Measurements from ENCODE around the gene TMEM135. TPM values are rescaled to one million over a fixed set of nuclear protein-coding genes. Genes with fewer than 3 reads are reported as not detected.

TMEM135 gene
- total and polyA plus RNA-seq, 2 donors (not counting 1 experiment from before 2014, with no cell fraction given), result 2.7 to 19.5 TPM

GRCh38 chr11:87252869-87253268, 215.1 kb downstream of the TMEM135 start:
- Mint-ChIP-seq H3K4me1 (peaks cover 9% of the 10 kb centered on the region), H3K9me3 (ENCODE audit: insufficient read depth) (no peaks in the 10 kb centered on the region), H3K27ac (no peak overlapping the region), H3K27me3 (no peaks in the 10 kb centered on the region), H3K4me3 (no peak overlapping the region)
- no peak overlapping the region for H2AFZ ChIP-seq (ENCODE audit: insufficient read depth, low read depth, low read length, poor library complexity, severe bottlenecking)
- POLR2A ChIA-PET, result no interaction called here
- no peak for DNase-seq
- no peak overlapping the region for H3K9ac ChIP-seq (ENCODE audit: low read length)
- H3K79me2 ChIP-seq (ENCODE audit: control insufficient read depth, insufficient read depth, low read length), result no peaks in the 10 kb centered on the region
- intact Hi-C loops (cut with micrococcal nuclease), result no loop called here
- CTCF ChIA-PET, result no interaction called here
- no peak for ATAC-seq (ENCODE audit: low read depth)
- H3K4me1 ChIP-seq (ENCODE audit: control insufficient read depth in 2 of 2, insufficient read depth in 2 of 2, low read length in 2 of 2), result peaks cover 0 to 3% of the 10 kb centered on the region in 2 donors
- no peak for TF ChIP-seq EZH2 (IDR thresholded peaks at IDR 0.05; ENCODE audit: borderline replicate concordance, insufficient read depth, low read depth, low read length, poor library complexity, severe bottlenecking)
- no peak overlapping the region for H3K4me2 ChIP-seq (replicated peaks; ENCODE audit: low read depth, low read length, poor library complexity, severe bottlenecking)
- H3K4me3 ChIP-seq (ENCODE audit: control extremely low read depth in 1 of 5, extremely low read depth in 1 of 5, insufficient read depth in 1 of 5, low read depth in 2 of 5, low read length in 4 of 5), result no peak overlapping the region
- H3K27me3 ChIP-seq (replicated peaks in 1 of 4; ENCODE audit: control extremely low read depth in 1 of 4, control insufficient read depth in 3 of 4, insufficient read depth in 4 of 4, low read length in 3 of 4), result no peaks in the 10 kb centered on the region
- no peaks in the 10 kb centered on the region for H3K9me3 ChIP-seq (ENCODE audit: control extremely low read depth in 1 of 3, control insufficient read depth in 2 of 3, insufficient read depth in 1 of 3, low read length in 2 of 3)
- no peak overlapping the region for H3K27ac ChIP-seq (ENCODE audit: low read length in 2 of 2)
- H4K20me1 ChIP-seq (ENCODE audit: control insufficient read depth, insufficient read depth, low read length, poor library complexity, severe bottlenecking), result no peaks in the 10 kb centered on the region
- H3K36me3 ChIP-seq (replicated peaks in 1 of 2; ENCODE audit: control extremely low read depth in 1 of 2, control insufficient read depth in 1 of 2, extremely low read depth in 1 of 2, insufficient read depth in 2 of 2, low read length in 1 of 2), result no peaks in the 10 kb centered on the region

GRCh38 chr11:87254562-87254961, 216.8 kb downstream of the TMEM135 start:
- H3K27ac ChIP-seq (ENCODE audit: low read length in 2 of 2), result no peak overlapping the region
- Mint-ChIP-seq H3K4me3 (no peak overlapping the region), H3K9me3 (ENCODE audit: insufficient read depth) (no peaks in the 10 kb centered on the region), H3K27me3 (no peaks in the 10 kb centered on the region), H3K27ac (no peak overlapping the region), H3K4me1 (peaks cover 7% of the 10 kb centered on the region)
- ChIA-PET POLR2A (no interaction called here), CTCF (no interaction called here)
- no peaks in the 10 kb centered on the region for H4K20me1 ChIP-seq (ENCODE audit: control insufficient read depth, insufficient read depth, low read length, poor library complexity, severe bottlenecking)
- WGBS (ENCODE audit: insufficient coverage), result no CpG with 5 or more reads among the region's 2 CpGs
- no peak overlapping the region for H3K9ac ChIP-seq (ENCODE audit: low read length)
- H3K79me2 ChIP-seq (ENCODE audit: control insufficient read depth, insufficient read depth, low read length), result no peaks in the 10 kb centered on the region
- H2AFZ ChIP-seq (ENCODE audit: insufficient read depth, low read depth, low read length, poor library complexity, severe bottlenecking), result no peak overlapping the region
- intact Hi-C loops (cut with micrococcal nuclease), result no loop called here
- ATAC-seq (ENCODE audit: low read depth) (no peak), DNase-seq (no peak)
- H3K4me1 ChIP-seq (ENCODE audit: control insufficient read depth in 2 of 2, insufficient read depth in 2 of 2, low read length in 2 of 2), result peaks cover 0 to 3% of the 10 kb centered on the region in 2 donors
- TF ChIP-seq CTCF (IDR thresholded peaks at IDR 0.05), result no peak
- no peak for TF ChIP-seq EZH2 (IDR thresholded peaks at IDR 0.05; ENCODE audit: borderline replicate concordance, insufficient read depth, low read depth, low read length, poor library complexity, severe bottlenecking)
- no peak overlapping the region for H3K4me3 ChIP-seq (ENCODE audit: control extremely low read depth in 1 of 5, extremely low read depth in 1 of 5, insufficient read depth in 1 of 5, low read depth in 2 of 5, low read length in 4 of 5)
- H3K9me3 ChIP-seq (ENCODE audit: control extremely low read depth in 1 of 3, control insufficient read depth in 2 of 3, insufficient read depth in 1 of 3, low read length in 2 of 3), result no peaks in the 10 kb centered on the region
- H3K27me3 ChIP-seq (replicated peaks in 1 of 4; ENCODE audit: control extremely low read depth in 1 of 4, control insufficient read depth in 3 of 4, insufficient read depth in 4 of 4, low read length in 3 of 4), result no peaks in the 10 kb centered on the region
- no peaks in the 10 kb centered on the region for H3K36me3 ChIP-seq (replicated peaks in 1 of 2; ENCODE audit: control extremely low read depth in 1 of 2, control insufficient read depth in 1 of 2, extremely low read depth in 1 of 2, insufficient read depth in 2 of 2, low read length in 1 of 2)
- no peak overlapping the region for H3K4me2 ChIP-seq (replicated peaks; ENCODE audit: low read depth, low read length, poor library complexity, severe bottlenecking)
